Colonic mucosa (tissue), 4 donors: ENCODE results near the gene BRSK1. TPM values are rescaled to one million over a fixed set of nuclear protein-coding genes. Genes with fewer than 3 reads are reported as not detected.

ENCODE experiments used
- DNase-seq: peaks from one replicate; pipeline ENCODE4 v3.0.0-alpha.2; 2020
- H3K27ac ChIP-seq: fragments of 200-600 bp; one replicate; pipeline ENCODE4 v1.8.0; 2021
- H3K27me3 ChIP-seq: fragments of 200-600 bp; one replicate; pipeline ENCODE4 v1.8.0; 2021
- H3K36me3 ChIP-seq: fragments of 200-600 bp; one replicate; pipeline ENCODE4 v1.8.0; 2021
- H3K4me1 ChIP-seq: fragments of 200-600 bp; one replicate; pipeline ENCODE4 v1.8.0; 2021; ENCODE audit warnings: mild to moderate bottlenecking
- H3K4me3 ChIP-seq: fragments of 200-600 bp; one replicate; pipeline ENCODE4 v1.8.0; 2021
- H3K9ac ChIP-seq, 2 donors: one replicate each; pipeline ENCODE4 v1.7.0; 2013; ENCODE audit warnings: control low read depth in 2 of 2, low read depth in 2 of 2, low read length in 2 of 2
- H3K9me3 ChIP-seq: fragments of 200-600 bp; one replicate; pipeline ENCODE4 v1.8.0; 2021
- CTCF ChIP-seq: fragments of 200-600 bp; IDR thresholded peaks from one replicate; pipeline ENCODE4 v1.8.0; 2022; ENCODE audit warnings: antibody characterized with exemption, mild to moderate bottlenecking
- intact Hi-C: fragments of 100-400 bp; cut with DNase I; formaldehyde crosslinking; loops from one replicate; pipeline ENCODE4 v1.14.1; 2022
- total RNA-seq, 2 donors: library from RNA; stranded (reverse); fragmentation: NEBNext Ultra II Directional in 1 of 2; extraction: Animal tissue kit (Norgen Biotek cat#: 25700) in 1 of 2; gene quantifications; one replicate each; pipeline ENCODE4 v1.2.1, GENCODE V29; 2021
- donor health status: healthy.
- donor health status: DM: no; HTN: no; CAD: no.
- donor health status: DM: no; HTN: no; CAD: no.

BRSK1 gene
- total RNA-seq, 2 donors from 2014 or later: 0.59 to 2.3 TPM

- Histone ChIP-seq H3K27me3 (no peaks in the 10 kb centered on the region), H3K4me3 (no peak overlapping the region), H3K27ac (no peak overlapping the region), H3K9me3 (no peaks in the 10 kb centered on the region), H3K36me3 (no peaks in the 10 kb centered on the region), H3K4me1 (no peaks in the 10 kb centered on the region), H3K9ac (no peak overlapping the region)
- TF ChIP-seq CTCF: no peak
- intact Hi-C loops: no loop called here
- no peak for DNase-seq
Observed at GRCh38 chr19:55270172-55270942, 13.4 kb upstream of the BRSK1 start.

DNA sequence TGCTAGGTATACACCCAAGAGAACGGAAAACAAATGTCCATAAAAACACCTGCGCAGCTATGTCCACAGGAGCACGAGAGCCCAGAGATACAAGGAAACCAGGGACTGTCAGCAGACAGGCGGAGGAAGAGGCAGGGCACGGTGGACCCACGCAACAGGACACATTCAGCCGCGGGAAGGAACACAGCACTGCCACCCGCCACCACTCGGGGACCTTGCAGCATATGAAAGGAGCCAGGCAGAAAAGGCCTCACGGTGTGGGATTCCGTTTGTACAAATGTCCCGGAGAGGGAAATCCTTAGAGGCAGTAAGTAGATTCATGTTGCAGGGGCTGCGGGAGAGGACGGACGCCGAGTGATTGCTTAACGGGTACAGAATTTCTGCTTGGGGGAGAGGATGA lies 11.7 kb upstream of the BRSK1 start:
- H3K36me3 ChIP-seq: no peaks in the 10 kb centered on the region
- no peak overlapping the region for H3K27ac ChIP-seq
- intact Hi-C loops: no loop called here
- no peaks in the 10 kb centered on the region for H3K27me3 ChIP-seq
- H3K9me3 ChIP-seq: no peaks in the 10 kb centered on the region
- DNase-seq: no peak
- no peak for TF ChIP-seq CTCF
- H3K4me1 ChIP-seq: no peaks in the 10 kb centered on the region
- H3K4me3 ChIP-seq: no peak overlapping the region
- no peak overlapping the region for H3K9ac ChIP-seq

GRCh38 chr19:55273978-55274707 lies 9.7 kb upstream of the BRSK1 start:
- H3K27me3 ChIP-seq: no peaks in the 10 kb centered on the region
- no peak overlapping the region for H3K27ac ChIP-seq
- DNase-seq: no peak
- TF ChIP-seq CTCF: no peak
- H3K36me3 ChIP-seq: no peaks in the 10 kb centered on the region
- H3K9ac ChIP-seq: no peak overlapping the region
- no peaks in the 10 kb centered on the region for H3K9me3 ChIP-seq
- intact Hi-C loops: no loop called here
- peaks cover 2% of the 10 kb centered on the region for H3K4me1 ChIP-seq
- no peak overlapping the region for H3K4me3 ChIP-seq

DNA sequence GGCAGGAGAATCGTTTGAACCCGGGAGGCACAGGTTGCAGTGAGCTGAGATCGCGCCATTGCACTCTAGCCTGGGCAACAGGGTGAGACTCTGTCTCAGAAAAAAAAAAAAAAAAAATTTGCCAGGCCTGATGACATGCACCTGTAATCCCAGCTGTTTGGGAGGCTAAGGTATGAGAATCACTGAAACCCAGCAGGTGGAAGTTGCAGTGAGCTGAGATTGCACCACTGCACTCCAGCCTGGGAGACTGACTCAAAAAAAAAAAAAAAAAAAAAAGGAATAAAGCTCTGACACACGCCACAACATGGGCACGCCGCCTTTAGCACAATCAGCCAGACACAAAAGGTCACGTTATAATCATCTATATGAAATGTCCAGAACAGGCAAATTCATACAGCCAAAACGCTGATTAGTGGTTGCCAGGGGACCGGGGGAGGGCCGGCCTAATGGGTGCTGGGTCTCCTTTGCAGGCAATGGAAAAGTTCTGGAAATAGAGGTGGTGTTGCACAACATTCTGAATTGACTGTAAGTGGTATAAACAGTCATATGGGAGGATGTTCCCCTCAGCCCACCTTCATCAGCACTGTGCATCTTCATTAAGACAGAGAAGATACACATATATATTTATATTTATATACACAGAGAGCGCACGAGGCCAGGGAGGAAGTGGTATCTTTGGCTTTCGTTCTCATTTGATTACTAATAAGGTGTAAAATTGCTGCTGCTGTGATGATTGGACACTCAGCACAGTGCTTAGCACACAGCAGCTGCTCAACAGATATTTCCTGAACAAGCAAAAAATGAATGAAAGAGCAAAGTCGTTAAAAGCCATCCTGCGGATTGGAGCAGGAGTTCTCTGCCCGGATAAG lies 7.7 kb upstream of the BRSK1 start:
- intact Hi-C loops: no loop called here
- no peaks in the 10 kb centered on the region for H3K36me3 ChIP-seq
- peak overlapping the region in 1 of 2 donors; percentile 9 for H3K9ac ChIP-seq
- H3K27me3 ChIP-seq: no peaks in the 10 kb centered on the region
- peak overlapping the region; percentile 12 for H3K27ac ChIP-seq
- TF ChIP-seq CTCF: no peak
- peaks cover 4% of the 10 kb centered on the region for H3K4me1 ChIP-seq
- H3K4me3 ChIP-seq: no peak overlapping the region
- H3K9me3 ChIP-seq: no peaks in the 10 kb centered on the region
- DNase-seq: no peak

DNA sequence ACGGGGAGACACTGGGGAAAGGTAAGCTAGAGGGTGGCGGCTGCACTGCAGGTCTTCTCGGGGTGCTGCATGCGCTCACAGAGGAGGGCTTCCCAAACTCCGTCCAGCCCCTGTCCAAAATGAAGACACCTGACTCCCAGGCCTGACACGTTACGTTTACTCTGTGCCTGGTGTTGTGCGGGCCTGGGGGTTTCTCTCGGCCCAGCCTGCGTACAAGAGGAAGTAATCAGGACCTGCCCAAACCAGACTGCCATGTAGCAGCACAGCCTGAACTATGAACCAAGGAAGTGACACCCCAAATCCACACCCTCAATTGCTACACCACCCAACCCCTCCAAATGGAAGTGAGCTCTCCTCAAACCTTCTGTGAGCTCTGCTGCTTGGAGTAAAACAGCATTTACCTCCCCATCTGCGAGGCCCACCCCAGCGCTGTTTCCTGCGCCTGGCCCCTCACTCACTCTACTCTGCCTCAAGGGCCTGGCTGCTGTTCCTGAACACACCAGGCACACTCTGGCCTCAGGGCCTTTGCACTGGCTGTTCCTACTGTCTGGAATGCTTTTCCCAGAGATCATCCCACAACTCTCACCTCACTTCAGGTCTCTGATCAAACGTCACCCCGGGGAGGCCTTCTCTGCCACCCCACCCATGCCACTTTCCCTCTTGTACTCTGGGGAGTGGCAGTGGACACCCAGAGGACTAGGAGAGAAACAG lies 6.9 kb upstream of the BRSK1 start:
- Histone ChIP-seq H3K9ac (peak overlapping the region in 1 of 2 donors; percentile 9), H3K9me3 (no peaks in the 10 kb centered on the region), H3K27me3 (no peaks in the 10 kb centered on the region), H3K27ac (peak overlapping the region; percentile 12), H3K4me1 (peaks cover 4% of the 10 kb centered on the region), H3K4me3 (no peak overlapping the region), H3K36me3 (no peaks in the 10 kb centered on the region)
- no peak for DNase-seq
- TF ChIP-seq CTCF: no peak
- intact Hi-C loops: no loop called here
